ENCODE results near the gene ADRA1B.

Gene ADRA1B

GRCh38 chr5:159911349-159911748, 4.9 kb upstream of the ADRA1B start:
- H3K9ac ChIP-seq, result no peak overlapping the region
- no peaks in the 10 kb centered on the region for H3K79me2 ChIP-seq (ENCODE audit: insufficient read depth, low read depth)
- H3K36me3 ChIP-seq (ENCODE audit: insufficient read depth), result no peaks in the 10 kb centered on the region
- H3K4me1 ChIP-seq (ENCODE audit: low read depth, poor library complexity, severe bottlenecking), result no peaks in the 10 kb centered on the region
- no peak for TF ChIP-seq CTCF (conservative IDR thresholded peaks at IDR 0.05; ENCODE audit: low read depth, low read length)
- H3K4me3 ChIP-seq (IDR thresholded peaks at IDR 0.05; ENCODE audit: insufficient read depth, low read depth, low read length), result no peak overlapping the region
- H3K27me3 ChIP-seq (ENCODE audit: insufficient read depth, low read depth), result no peaks in the 10 kb centered on the region
- H3K27ac ChIP-seq, result no peak overlapping the region
- H3K4me2 ChIP-seq, result no peak overlapping the region
- H2AFZ ChIP-seq (ENCODE audit: low read depth), result no peak overlapping the region
- H4K20me1 ChIP-seq (ENCODE audit: insufficient read depth), result no peaks in the 10 kb centered on the region

- no peaks in the 10 kb centered on the region for H3K4me1 ChIP-seq (ENCODE audit: low read depth, poor library complexity, severe bottlenecking)
- H3K4me3 ChIP-seq (IDR thresholded peaks at IDR 0.05; ENCODE audit: insufficient read depth, low read depth, low read length), result no peak overlapping the region
- no peaks in the 10 kb centered on the region for H3K36me3 ChIP-seq (ENCODE audit: insufficient read depth)
- no peaks in the 10 kb centered on the region for H4K20me1 ChIP-seq (ENCODE audit: insufficient read depth)
- no peak overlapping the region for H3K27ac ChIP-seq
- H3K79me2 ChIP-seq (ENCODE audit: insufficient read depth, low read depth), result no peaks in the 10 kb centered on the region
- no peaks in the 10 kb centered on the region for H3K27me3 ChIP-seq (ENCODE audit: insufficient read depth, low read depth)
- H2AFZ ChIP-seq (ENCODE audit: low read depth), result no peak overlapping the region
- H3K9ac ChIP-seq, result no peak overlapping the region
- no peak for TF ChIP-seq CTCF (conservative IDR thresholded peaks at IDR 0.05; ENCODE audit: low read depth, low read length)
- no peak overlapping the region for H3K4me2 ChIP-seq
Measured at GRCh38 chr5:159912033-159912800, 4.1 kb upstream of the ADRA1B start.

GRCh38 chr5:159913048-159913447, 3.2 kb upstream of the ADRA1B start:
- Histone ChIP-seq H3K4me3 (IDR thresholded peaks at IDR 0.05; ENCODE audit: insufficient read depth, low read depth, low read length) (no peak overlapping the region), H3K36me3 (ENCODE audit: insufficient read depth) (no peaks in the 10 kb centered on the region), H3K79me2 (ENCODE audit: insufficient read depth, low read depth) (no peaks in the 10 kb centered on the region), H3K9ac (no peak overlapping the region), H3K4me2 (no peak overlapping the region), H3K27ac (no peak overlapping the region), H3K4me1 (ENCODE audit: low read depth, poor library complexity, severe bottlenecking) (no peaks in the 10 kb centered on the region), H2AFZ (ENCODE audit: low read depth) (no peak overlapping the region), H4K20me1 (ENCODE audit: insufficient read depth) (no peaks in the 10 kb centered on the region), H3K27me3 (ENCODE audit: insufficient read depth, low read depth) (no peaks in the 10 kb centered on the region)
- TF ChIP-seq CTCF (conservative IDR thresholded peaks at IDR 0.05; ENCODE audit: low read depth, low read length), result no peak

GRCh38 chr5:159913501-159913900, 2.8 kb upstream of the ADRA1B start:
- no peak for TF ChIP-seq CTCF (conservative IDR thresholded peaks at IDR 0.05; ENCODE audit: low read depth, low read length)
- no peaks in the 10 kb centered on the region for H3K4me1 ChIP-seq (ENCODE audit: low read depth, poor library complexity, severe bottlenecking)

More at GRCh38 chr5:159913501-159913900, 2.8 kb upstream of the ADRA1B start:
- Histone ChIP-seq H3K4me3 (IDR thresholded peaks at IDR 0.05; ENCODE audit: insufficient read depth, low read depth, low read length) (no peak overlapping the region), H3K4me2 (no peak overlapping the region), H2AFZ (ENCODE audit: low read depth) (no peak overlapping the region), H3K36me3 (ENCODE audit: insufficient read depth) (no peaks in the 10 kb centered on the region), H4K20me1 (ENCODE audit: insufficient read depth) (no peaks in the 10 kb centered on the region), H3K27ac (no peak overlapping the region), H3K79me2 (ENCODE audit: insufficient read depth, low read depth) (no peaks in the 10 kb centered on the region), H3K9ac (no peak overlapping the region), H3K27me3 (ENCODE audit: insufficient read depth, low read depth) (no peaks in the 10 kb centered on the region)

All from KMS-11 (cell line).